HL-60/S4 treated with retinoic acid at 250 ng/mL for 4 days and 3 days (cell line): ENCODE measurements around the gene MYH6.
"Not testable (repeated sequence)": the region's sequence is repeated elsewhere in the genome, so short reads cannot be mapped to it uniquely, and the experiment has no call there.

Source experiments
- in situ Hi-C: fragments of 300-500 bp; cut with MboI; formaldehyde crosslinking; loops from 2 replicates; pipeline ENCODE4 v1.7.0; 2022; ENCODE audit warnings: low sequenced_read_pairs

MYH6 gene

GRCh38 chr14:23436327-23437132 lies 28.5 kb upstream of the MYH6 start:
- in situ Hi-C loops = no loop called here

GRCh38 chr14:23435543-23436326 lies 27.7 kb upstream of the MYH6 start, which contains the start of gene MYH7:
MYH7 (minus strand) TSS chr14:23435660; CDS start chr14:23433732, 1,928 bp downstream.
- in situ Hi-C loops = no loop called here

DNA sequence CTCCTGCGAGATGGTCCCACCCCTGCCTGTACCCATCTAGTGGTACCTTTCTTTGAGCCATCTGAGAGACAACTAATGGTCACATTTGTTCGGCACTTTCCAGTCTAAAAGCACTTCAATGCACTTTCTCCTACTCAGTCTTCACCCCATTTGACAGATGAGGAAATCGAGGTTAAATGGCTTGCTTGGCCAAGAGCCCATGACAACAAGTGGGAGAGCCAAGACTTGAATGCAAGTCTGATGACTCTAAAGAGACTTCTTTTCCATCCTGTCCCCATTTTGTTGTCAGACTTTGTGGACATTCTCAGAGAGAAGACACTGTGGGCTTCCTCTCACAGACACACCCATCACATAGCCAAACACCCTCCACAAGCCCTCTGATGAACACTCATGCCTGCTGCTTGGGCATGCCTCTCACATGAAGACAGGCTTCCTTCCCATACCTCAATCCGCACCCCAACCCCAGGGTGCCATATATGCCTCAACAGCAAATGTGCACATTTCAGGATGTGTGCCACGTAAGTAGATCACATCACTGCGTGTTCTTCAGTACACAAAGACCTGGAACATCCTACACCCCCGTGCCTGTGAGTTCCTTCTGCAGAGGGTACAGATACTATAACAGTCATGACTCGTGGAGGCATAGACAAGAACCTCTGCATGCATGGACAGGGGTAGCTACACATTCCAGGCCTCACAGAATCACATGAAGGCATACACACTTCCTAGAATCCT lies 26.6 kb upstream of the MYH6 start:
- in situ Hi-C loops = no loop called here

DNA sequence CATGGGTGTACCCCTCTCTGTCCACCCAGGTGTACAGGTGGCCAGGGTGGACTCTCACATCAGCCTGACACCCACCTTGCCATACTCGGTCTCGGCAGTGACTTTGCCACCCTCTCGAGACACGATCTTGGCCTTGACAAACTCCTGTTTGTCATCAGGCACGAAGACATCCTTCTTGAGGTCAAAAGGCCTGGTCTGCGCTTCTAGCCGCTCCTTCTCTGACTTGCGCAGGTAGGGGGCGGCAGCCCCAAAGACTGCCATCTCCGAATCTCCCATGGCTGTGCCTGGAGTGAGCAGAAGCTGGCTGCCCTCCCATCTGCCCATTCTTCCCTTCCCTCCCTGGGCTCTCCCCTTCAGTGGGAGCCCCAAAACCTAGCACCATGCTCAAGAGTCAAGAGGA lies 25.4 kb upstream of the MYH6 start:
- in situ Hi-C loops = no loop called here

DNA sequence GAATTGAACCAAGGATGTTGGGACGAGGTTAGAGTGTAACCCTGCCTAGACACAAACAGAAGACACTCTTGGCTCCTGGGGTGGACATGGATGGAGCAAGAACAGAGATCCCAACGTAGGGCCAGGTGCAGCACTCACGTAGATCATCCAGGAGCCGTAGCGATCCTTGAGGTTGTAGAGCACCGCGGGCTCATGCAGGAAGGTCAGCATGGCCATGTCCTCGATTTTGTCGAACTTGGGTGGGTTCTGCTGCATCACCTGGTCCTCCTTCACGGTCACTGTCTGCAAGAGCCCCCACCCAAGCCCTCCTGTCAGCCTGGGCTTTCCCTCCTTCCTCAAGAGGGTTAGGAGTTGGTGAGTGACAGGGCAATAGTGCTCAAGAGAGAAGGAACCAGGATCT lies 24.9 kb upstream of the MYH6 start:
- in situ Hi-C loops = no loop called here

DNA sequence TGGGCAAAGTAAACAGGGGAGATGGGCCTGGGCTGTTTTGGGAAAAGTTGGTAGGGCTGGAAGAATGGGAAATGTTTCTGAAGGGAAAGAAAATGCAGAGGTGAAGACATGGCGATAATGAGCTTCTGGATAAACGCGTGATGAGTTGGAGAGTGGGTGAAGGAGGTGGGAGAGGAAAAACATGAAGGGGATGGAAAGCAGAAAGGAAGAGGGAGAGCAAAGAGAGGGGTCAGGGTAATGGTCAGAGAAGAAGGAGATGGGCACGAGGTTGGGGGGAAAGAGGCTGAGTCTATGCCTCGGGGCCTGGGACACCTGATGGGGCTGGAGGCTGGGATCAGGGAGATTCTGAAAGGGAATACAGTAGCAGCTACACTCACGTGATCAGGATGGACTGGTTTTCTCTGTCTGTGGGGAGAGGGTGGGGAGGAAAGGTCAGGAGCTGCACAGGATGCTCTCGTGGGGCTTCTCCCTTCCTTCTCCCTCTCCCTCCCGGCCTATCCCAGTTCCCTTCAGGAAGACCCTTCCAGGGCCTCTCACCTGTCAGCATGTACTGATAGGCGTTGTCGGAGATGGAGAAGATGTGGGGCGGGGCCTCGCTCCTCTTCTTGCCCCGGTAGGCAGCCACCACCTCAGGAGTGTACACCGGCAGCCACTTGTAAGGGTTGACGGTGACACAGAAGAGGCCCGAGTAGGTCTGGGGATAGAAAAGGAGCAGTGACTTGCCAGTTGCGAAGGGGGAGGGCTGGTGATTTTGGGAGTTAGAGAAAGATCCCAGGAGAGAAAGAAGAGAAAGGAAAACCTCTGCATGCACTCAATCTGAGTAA lies 24.2 kb upstream of the MYH6 start:
- in situ Hi-C loops = no loop called here

- in situ Hi-C loops = no loop called here
These were observed 23.4 kb upstream of the MYH6 start for GRCh38 chr14:23431486-23431885.

- in situ Hi-C loops = no loop called here
These were observed 22.6 kb upstream of the MYH6 start for GRCh38 chr14:23430723-23431085.

DNA sequence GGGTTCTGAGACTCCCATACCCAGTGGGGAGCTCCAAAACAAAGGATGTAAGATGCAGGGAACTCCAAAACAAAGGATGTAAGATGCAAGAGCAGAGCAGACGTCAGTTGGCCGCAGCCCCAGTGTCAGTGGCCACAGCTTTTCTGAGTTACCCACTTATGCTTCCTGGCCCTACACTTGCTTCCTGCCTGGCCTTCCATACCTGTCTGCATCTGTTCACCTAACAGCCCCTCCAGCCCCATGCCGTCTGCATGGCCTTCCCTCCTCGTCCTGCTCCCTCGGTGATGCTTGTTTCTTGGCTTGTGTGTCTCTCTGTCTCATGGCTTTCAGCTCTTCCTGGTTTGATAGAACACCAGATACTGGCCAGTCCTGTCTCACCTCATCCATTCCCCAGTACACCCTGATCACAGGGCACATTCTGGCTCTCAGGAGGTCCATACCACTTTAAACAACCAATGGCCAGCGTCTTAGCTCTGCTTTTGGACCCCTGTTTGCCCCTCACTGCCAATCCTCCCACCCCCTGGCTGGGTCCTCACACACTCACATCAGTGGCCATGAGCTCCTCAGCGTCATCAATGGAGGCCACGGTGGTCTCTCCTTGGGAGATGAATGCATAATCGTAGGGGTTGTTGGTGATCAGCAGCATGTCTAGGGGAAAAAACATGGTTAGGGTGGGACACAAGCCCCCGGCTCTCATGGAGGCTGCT lies 22.1 kb upstream of the MYH6 start:
- in situ Hi-C loops = no loop called here

GRCh38 chr14:23428686-23429495 lies 20.8 kb upstream of the MYH6 start:
- in situ Hi-C loops = no loop called here

DNA sequence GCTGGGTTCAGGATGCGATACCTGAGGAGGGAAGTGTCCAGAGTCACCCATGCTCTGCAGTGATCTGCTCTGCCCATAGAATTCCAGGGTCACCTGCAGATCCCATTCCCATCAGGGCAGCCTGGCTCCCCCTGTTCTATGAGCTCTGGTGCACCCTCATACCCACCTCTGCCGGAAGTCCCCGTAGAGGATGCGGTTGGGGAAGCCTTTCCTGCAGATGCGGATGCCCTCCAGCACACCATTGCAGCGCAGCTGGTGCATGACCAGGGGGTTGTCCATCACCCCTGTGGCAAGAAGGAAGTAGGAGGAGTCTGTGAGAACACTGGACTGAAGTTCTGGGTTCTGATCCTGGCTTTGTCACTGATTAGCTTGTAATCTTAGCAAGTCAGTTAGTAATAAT lies 17.7 kb upstream of the MYH6 start:
- in situ Hi-C loops = not testable (repeated sequence)

DNA sequence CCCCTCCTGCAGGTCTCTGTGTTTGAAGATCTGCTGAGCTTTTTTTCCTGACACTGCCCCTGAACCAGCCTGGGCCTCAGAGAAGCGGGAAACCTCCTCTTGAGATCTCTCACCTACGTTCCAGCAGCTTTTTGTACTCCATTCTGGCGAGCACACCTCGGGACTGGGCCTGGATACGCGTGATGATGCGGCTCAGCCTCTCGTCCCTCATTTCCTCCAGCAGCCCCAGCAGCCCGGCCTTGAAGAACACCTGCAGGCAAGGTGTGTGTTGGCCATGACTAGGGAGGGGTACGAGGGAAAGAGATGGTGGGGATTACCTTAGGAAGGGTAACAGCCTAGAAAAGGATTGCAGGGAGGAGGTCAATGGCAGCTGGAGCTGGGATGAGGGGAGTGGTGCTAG lies 17.1 kb upstream of the MYH6 start:
- in situ Hi-C loops = no loop called here

GRCh38 chr14:23423657-23424056 lies 15.6 kb upstream of the MYH6 start:
- in situ Hi-C loops = no loop called here

DNA sequence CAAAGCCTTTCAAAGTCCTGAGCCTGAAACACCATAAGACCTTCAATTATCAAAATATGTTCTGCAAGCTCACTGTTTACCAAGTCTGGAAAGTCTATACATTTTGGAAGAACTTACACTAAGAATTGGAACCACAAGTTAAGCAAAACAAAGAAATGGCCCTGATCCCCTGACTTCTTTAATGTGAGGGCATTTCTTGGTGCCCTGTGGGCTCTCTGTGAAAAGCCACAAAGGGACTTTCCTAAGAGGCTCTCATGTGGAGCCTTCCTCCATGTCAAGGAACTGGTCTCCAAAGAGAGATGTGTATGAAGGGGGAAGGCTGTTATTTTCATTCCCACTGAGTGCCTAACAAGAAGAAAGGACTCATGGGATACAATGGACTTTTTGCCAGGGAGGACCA lies 13.5 kb upstream of the MYH6 start:
- in situ Hi-C loops = no loop called here

DNA sequence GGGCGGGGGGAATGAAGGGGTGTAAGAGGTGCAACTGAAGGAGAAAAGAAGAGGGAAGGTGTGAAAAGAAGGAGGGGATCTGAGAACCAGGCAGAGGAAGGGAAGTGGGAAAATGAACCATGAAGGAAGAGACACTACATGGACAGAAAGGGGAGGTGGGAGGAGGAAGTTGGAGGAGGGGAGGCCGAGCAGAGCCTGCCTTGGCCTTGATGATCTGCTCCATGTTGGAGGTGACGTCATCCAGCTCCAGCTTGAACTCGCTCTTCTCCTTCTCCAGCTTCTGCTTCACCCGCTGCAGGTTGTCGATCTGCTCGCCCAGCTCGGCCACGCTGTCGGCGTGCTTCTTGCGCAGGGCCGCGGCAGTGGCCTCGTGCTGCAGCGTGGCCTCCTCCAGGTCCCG lies 11.6 kb upstream of the MYH6 start:
- in situ Hi-C loops = not testable (repeated sequence)

GRCh38 chr14:23418021-23418420 lies 9.9 kb upstream of the MYH6 start:
- in situ Hi-C loops = no loop called here

- in situ Hi-C loops = not testable (repeated sequence)
These were observed 9.2 kb upstream of the MYH6 start for GRCh38 chr14:23417269-23417668.

GRCh38 chr14:23416801-23417200 lies 8.7 kb upstream of the MYH6 start:
- in situ Hi-C loops = no loop called here
